Vagina (tissue), 2 donors: Measurements from ENCODE around the gene ERN1.

Experiments
- CTCF ChIP-seq, 3 experiments: fragments of 450-650 bp in 2 of 3; fragments of 200-600 bp in 1 of 3; sonication (generic) in 1 of 3; IDR thresholded peaks; one replicate each; pipeline ENCODE4 v1.5.1; 2017 to 2019; ENCODE audit warnings: antibody characterized with exemption in 3 of 3, mild to moderate bottlenecking in 2 of 3, moderate library complexity in 2 of 3
- POLR2A ChIP-seq, 2 donors: fragments of 450-650 bp; IDR thresholded peaks; one replicate each; pipeline ENCODE4 v1.6.1; 2017; ENCODE audit warnings: antibody characterized with exemption in 2 of 2, mild to moderate bottlenecking in 2 of 2, moderate library complexity in 2 of 2
- POLR2AphosphoS5 ChIP-seq, 2 donors: sonication (generic); formaldehyde crosslinking; IDR thresholded peaks; one replicate each; pipeline ENCODE4 v1.9.0; 2017; ENCODE audit warnings: antibody characterized with exemption in 2 of 2, mild to moderate bottlenecking in 2 of 2, low read depth in 1 of 2; ENCODE audit not compliant: insufficient read depth in 1 of 2

GRCh38 chr17:64174686-64175456 lies 44.9 kb upstream of the ERN1 start:
- TF ChIP-seq CTCF (IDR thresholded peaks at IDR 0.05) (no peak), POLR2A (IDR thresholded peaks at IDR 0.05) (no peak), POLR2AphosphoS5 (IDR thresholded peaks at IDR 0.05; ENCODE audit: insufficient read depth in 1 of 2, low read depth in 1 of 2) (no peak)
